ENCODE results near the gene TTC21B. TPM values are rescaled to one million over a fixed set of nuclear protein-coding genes. Genes with fewer than 3 reads are reported as not detected.

TTC21B gene
- total RNA-seq, 1 experiment from 2014 or later, result 14.7 TPM

GRCh38 chr2:165891345-165891744 is 62.2 kb downstream of the TTC21B start:
- no TSS peak for BruUV-seq (replicated peaks)
- Mint-ChIP-seq H3K4me3 (ENCODE audit: low read depth, unreplicated experiment) (no peak overlapping the region), H3K4me1 (ENCODE audit: low read depth, unreplicated experiment) (no peaks in the 10 kb centered on the region), H3K9me3 (ENCODE audit: low read depth, unreplicated experiment) (no peaks in the 10 kb centered on the region), H3K27ac (ENCODE audit: unreplicated experiment) (no peak overlapping the region), H3K27me3 (ENCODE audit: unreplicated experiment) (no peaks in the 10 kb centered on the region), H3K36me3 (ENCODE audit: insufficient read depth, unreplicated experiment) (no peaks in the 10 kb centered on the region)
- TF ChIP-seq, protein P1, sequence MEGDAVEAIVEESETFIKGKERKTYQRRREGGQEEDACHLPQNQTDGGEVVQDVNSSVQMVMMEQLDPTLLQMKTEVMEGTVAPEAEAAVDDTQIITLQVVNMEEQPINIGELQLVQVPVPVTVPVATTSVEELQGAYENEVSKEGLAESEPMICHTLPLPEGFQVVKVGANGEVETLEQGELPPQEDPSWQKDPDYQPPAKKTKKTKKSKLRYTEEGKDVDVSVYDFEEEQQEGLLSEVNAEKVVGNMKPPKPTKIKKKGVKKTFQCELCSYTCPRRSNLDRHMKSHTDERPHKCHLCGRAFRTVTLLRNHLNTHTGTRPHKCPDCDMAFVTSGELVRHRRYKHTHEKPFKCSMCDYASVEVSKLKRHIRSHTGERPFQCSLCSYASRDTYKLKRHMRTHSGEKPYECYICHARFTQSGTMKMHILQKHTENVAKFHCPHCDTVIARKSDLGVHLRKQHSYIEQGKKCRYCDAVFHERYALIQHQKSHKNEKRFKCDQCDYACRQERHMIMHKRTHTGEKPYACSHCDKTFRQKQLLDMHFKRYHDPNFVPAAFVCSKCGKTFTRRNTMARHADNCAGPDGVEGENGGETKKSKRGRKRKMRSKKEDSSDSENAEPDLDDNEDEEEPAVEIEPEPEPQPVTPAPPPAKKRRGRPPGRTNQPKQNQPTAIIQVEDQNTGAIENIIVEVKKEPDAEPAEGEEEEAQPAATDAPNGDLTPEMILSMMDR (IDR thresholded peaks at IDR 0.05; ENCODE audit: unreplicated experiment), result no peak
- intact Hi-C loops (cut with micrococcal nuclease; ENCODE audit: unreplicated experiment), result no loop called here
- CTCF ChIA-PET, result no interaction called here
- DNase-seq, result no peak

GRCh38 chr2:165889798-165890197 is 63.8 kb downstream of the TTC21B start:
- CTCF ChIA-PET, result no interaction called here
- Mint-ChIP-seq H3K36me3 (ENCODE audit: insufficient read depth, unreplicated experiment) (no peaks in the 10 kb centered on the region), H3K27me3 (ENCODE audit: unreplicated experiment) (no peaks in the 10 kb centered on the region), H3K9me3 (ENCODE audit: low read depth, unreplicated experiment) (no peaks in the 10 kb centered on the region), H3K4me1 (ENCODE audit: low read depth, unreplicated experiment) (no peaks in the 10 kb centered on the region), H3K4me3 (ENCODE audit: low read depth, unreplicated experiment) (no peak overlapping the region), H3K27ac (ENCODE audit: unreplicated experiment) (no peak overlapping the region)
- intact Hi-C loops (cut with micrococcal nuclease; ENCODE audit: unreplicated experiment), result no loop called here
- no TSS peak for BruUV-seq (replicated peaks)
- TF ChIP-seq, protein P1 (IDR thresholded peaks at IDR 0.05; ENCODE audit: unreplicated experiment), result no peak
- DNase-seq, result no peak

- no peak overlapping the region for H3K4me3 Mint-ChIP-seq (ENCODE audit: low read depth, unreplicated experiment)
Measured at GRCh38 chr2:165889158-165889557, 64.4 kb downstream of the TTC21B start.

GRCh38 chr2:165888171-165888570 is 65.4 kb downstream of the TTC21B start:
- Mint-ChIP-seq H3K27me3 (ENCODE audit: unreplicated experiment) (no peaks in the 10 kb centered on the region), H3K36me3 (ENCODE audit: insufficient read depth, unreplicated experiment) (no peaks in the 10 kb centered on the region), H3K4me1 (ENCODE audit: low read depth, unreplicated experiment) (no peaks in the 10 kb centered on the region), H3K9me3 (ENCODE audit: low read depth, unreplicated experiment) (no peaks in the 10 kb centered on the region), H3K4me3 (ENCODE audit: low read depth, unreplicated experiment) (no peak overlapping the region), H3K27ac (ENCODE audit: unreplicated experiment) (no peak overlapping the region)
- no peak for DNase-seq
- CTCF ChIA-PET, result no interaction called here
- TF ChIP-seq, protein P1 (IDR thresholded peaks at IDR 0.05; ENCODE audit: unreplicated experiment), result no peak
- BruUV-seq (replicated peaks), result no TSS peak
- intact Hi-C loops (cut with micrococcal nuclease; ENCODE audit: unreplicated experiment), result no loop called here

More at GRCh38 chr2:165889158-165889557, 64.4 kb downstream of the TTC21B start:
- CTCF ChIA-PET, result no interaction called here
- intact Hi-C loops (cut with micrococcal nuclease; ENCODE audit: unreplicated experiment), result no loop called here
- Mint-ChIP-seq H3K9me3 (ENCODE audit: low read depth, unreplicated experiment) (no peaks in the 10 kb centered on the region), H3K4me1 (ENCODE audit: low read depth, unreplicated experiment) (no peaks in the 10 kb centered on the region), H3K36me3 (ENCODE audit: insufficient read depth, unreplicated experiment) (no peaks in the 10 kb centered on the region), H3K27me3 (ENCODE audit: unreplicated experiment) (no peaks in the 10 kb centered on the region), H3K27ac (ENCODE audit: unreplicated experiment) (no peak overlapping the region)
- DNase-seq, result no peak
- TF ChIP-seq, protein P1 (IDR thresholded peaks at IDR 0.05; ENCODE audit: unreplicated experiment), result no peak
- no TSS peak for BruUV-seq (replicated peaks)

All from Calu3 (cell line).